GM04504 (cell line): ENCODE data around the gene CORO6.

Experiments
- DNase-seq: peaks from one replicate; pipeline ENCODE4 v3.0.0-alpha.2; 2012; ENCODE audit warnings: low read depth

CORO6 gene

GRCh38 chr17:29613352-29613837 is 9.3 kb downstream of the CORO6 start:
- peak; percentile 56 for DNase-seq

GRCh38 chr17:29612404-29613280 is 10.1 kb downstream of the CORO6 start:
- no peak for DNase-seq

GRCh38 chr17:29612094-29612403 is 10.7 kb downstream of the CORO6 start:
- DNase-seq: no peak

GRCh38 chr17:29611351-29612093 is 11.2 kb downstream of the CORO6 start:
- DNase-seq: no peak

GRCh38 chr17:29610395-29610794 is 12.3 kb downstream of the CORO6 start:
- DNase-seq: no peak

GRCh38 chr17:29608986-29609385 is 13.7 kb downstream of the CORO6 start:
- DNase-seq: no peak

GRCh38 chr17:29607557-29608195 is 15.0 kb downstream of the CORO6 start:
- no peak for DNase-seq

- DNase-seq: no peak
Observed at GRCh38 chr17:29603109-29603674, 19.5 kb downstream of the CORO6 start.

GRCh38 chr17:29597361-29598172 is 25.1 kb downstream of the CORO6 start:
- DNase-seq: no peak

- no peak for DNase-seq
Observed at GRCh38 chr17:29596811-29597210, 25.9 kb downstream of the CORO6 start.

- DNase-seq: no peak
Observed at GRCh38 chr17:29595943-29596774, 26.6 kb downstream of the CORO6 start.

GRCh38 chr17:29595107-29595942 is 27.4 kb downstream of the CORO6 start:
- no peak for DNase-seq

- DNase-seq: no peak
Observed at GRCh38 chr17:29594519-29595090, 28.1 kb downstream of the CORO6 start.

- no peak for DNase-seq
Observed at GRCh38 chr17:29593591-29594518, 28.9 kb downstream of the CORO6 start.

GRCh38 chr17:29592850-29593551 is 29.7 kb downstream of the CORO6 start, which contains the start of gene ANKRD13B:
TSS of gene ANKRD13B (plus strand) at chr17:29593132. CDS start at chr17:29593622, 490 bp downstream.
- DNase-seq: no peak

GRCh38 chr17:29591737-29592608 is 30.7 kb downstream of the CORO6 start:
- no peak for DNase-seq
